Activated CD8-positive, alpha-beta memory T cell treated with anti-CD3 and anti-CD28 coated beads for 4 hours (primary cell): Measurements from ENCODE around the gene RPL10.

Source experiments
- DNase-seq, 2 donors: peaks; one replicate each; pipeline ENCODE4 v3.0.0-alpha.2; 2020; ENCODE audit warnings: low read depth in 2 of 2

Gene RPL10

DNA sequence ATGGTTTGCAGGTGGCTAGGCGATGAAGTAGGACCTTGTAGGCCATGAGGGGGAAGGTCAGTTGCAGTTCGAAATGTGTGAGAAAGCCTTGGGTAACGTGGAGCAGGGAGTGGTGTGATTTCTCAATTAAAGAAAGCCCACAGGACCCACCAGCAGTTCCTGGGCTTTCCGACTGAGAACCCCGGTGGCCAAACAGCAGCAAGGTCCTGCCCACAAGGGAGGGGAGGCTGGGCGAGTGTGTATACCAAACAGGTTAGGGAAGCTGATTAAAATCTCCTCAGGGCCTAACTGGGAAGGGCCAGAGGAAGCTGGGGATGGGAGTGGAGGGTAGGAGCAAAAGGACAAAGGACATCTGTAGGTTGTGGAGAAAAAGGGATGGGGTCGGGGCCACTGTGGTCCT is 32.7 kb downstream of the RPL10 start:
- no peak for DNase-seq

DNA sequence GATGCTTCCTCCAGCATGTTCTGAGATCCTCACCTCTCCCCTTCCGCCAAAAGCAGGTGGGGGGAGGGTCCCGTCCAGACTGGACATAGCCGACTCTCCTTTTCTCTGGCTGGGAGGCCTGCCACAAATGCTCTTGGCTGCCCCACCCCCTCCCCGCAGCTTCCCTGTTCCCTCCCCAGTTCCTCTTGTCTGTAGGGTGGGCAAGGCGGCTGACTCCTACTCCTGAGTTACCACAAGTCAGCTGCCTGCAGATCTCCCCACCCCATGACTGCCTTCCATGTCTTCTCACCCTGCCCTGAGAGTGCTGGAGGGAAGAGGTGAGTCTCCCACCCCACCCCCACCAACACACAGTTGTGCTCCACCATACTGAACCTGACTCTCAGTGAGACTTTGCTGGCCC is 33.2 kb downstream of the RPL10 start:
- DNase-seq: no peak

DNA sequence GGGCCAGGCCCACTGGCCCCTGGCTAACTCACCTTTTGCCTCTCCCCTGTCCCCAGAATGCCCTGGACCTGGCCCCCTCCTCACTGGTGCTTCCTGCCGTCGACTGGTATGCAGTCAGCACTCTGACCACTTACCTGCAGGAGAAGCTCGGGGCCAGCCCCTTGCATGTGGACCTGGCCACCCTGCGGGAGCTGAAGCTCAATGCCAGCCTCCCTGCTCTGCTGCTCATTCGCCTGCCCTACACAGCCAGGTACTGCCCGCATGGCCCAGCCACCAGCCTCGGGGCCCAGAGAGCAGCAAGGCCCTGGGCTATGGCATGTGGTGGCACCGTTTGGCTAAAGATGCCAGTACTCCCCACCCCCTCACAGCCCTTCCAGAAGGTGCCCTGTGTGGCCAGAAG is 34.0 kb downstream of the RPL10 start:
- no peak for DNase-seq

DNA sequence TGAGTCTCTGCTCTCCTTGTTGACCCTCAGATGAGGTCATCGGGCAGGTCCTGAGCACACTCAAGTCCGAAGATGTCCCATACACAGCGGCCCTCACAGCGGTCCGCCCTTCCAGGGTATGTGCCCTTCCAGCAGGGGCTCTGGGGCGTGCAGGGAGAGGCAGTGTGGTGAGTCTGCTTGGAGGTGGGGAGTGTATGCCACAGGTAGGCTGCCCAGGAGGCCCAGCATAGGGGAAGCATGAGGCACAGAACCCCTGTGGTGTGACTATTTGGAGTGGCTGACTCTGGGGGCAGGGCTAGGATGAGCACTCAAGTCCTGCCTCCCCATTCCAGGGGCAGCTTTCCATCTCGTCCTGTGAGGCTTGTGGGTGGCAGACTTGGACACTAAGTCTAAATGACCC is 35.4 kb downstream of the RPL10 start:
- DNase-seq: no peak

DNA sequence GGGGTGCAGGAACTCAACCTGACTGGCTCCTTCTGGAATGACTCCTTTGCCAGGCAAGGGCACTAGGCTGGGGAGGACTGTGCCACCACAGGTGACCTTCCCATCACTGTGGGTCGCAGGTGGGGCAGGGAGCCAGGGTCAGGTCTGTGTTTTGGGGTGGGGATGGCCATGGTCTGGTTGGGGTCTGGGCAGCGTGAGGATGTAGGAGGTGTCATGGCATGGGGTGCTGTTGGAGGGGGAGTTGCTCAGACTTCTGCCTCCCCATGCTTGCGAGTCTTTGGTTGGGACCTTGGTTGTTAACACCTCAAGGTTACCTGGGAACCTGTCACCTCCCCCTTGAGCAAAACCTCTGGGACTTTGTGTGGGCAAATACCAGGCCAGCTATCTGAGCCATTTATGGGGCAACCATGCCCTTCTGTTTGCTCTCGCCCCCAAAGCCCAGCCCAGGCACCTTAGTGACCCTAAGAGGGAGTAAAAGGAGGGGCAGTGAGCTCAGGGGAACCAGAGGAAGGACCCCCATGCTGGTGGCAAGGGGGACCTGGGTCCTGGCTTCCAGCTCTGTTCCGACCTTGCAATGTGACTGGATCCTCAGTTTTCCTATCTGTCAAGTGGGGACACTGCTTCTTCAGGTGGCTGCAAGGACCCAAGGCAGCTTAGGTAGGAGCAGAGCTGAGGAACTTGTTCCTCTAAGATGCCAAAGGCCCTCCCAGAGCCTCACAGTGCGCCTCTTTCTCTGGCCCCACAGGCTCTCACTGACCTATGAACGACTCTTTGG is 36.4 kb downstream of the RPL10 start:
- DNase-seq: no peak

DNA sequence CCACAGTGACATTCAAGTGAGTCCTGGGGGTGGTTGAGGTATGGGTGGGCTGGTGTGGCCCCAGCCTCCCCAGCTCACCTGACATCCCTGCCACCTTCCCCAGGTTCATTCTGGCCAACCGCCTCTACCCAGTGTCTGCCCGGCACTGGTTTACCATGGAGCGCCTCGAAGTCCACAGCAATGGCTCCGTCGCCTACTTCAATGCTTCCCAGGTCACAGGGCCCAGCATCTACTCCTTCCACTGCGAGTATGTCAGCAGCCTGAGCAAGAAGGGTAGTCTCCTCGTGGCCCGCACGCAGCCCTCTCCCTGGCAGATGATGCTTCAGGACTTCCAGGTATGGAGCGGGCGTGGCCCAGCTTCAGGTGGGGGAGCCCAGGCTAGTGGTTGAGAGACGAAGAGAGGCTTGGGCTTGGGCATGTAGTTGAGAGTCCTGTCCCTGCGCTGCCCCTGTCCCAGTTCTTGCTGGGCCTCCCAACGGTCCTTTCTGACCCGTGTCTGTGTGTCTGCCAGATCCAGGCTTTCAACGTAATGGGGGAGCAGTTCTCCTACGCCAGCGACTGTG is 37.1 kb downstream of the RPL10 start:
- no peak for DNase-seq

DNA sequence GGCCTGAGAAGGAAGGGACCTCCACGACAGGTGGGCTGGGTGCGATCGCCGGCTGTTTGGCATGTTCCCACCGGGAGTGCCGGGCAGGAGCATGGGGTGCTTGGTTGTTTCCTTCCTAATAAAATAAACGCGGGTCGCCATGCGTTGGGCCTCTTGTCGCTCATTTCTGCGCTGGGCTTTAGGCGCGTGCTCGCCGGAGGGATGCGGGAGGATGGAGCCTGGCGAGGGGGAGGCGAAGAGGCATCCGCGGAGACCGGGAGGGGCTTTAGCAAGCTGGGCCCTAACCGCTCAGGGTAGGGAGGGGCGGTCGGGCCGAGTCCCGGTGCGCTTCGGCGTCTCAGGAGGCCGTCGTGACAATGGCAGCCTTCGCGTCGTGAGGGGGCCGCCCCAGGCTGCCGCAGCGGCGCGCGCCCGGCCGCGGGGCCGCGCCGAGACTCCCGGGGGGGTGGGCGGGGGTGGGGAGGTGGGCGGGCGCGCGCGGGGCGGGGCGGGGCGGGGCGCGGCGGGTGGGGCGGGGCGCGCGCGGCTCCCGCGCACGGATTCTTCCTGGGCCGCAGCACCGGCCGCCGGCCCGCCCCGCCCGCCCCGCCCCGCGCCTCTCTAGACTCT is 38.3 kb downstream of the RPL10 start:
- DNase-seq: peak in 1 of 2 donors; percentile 25

DNA sequence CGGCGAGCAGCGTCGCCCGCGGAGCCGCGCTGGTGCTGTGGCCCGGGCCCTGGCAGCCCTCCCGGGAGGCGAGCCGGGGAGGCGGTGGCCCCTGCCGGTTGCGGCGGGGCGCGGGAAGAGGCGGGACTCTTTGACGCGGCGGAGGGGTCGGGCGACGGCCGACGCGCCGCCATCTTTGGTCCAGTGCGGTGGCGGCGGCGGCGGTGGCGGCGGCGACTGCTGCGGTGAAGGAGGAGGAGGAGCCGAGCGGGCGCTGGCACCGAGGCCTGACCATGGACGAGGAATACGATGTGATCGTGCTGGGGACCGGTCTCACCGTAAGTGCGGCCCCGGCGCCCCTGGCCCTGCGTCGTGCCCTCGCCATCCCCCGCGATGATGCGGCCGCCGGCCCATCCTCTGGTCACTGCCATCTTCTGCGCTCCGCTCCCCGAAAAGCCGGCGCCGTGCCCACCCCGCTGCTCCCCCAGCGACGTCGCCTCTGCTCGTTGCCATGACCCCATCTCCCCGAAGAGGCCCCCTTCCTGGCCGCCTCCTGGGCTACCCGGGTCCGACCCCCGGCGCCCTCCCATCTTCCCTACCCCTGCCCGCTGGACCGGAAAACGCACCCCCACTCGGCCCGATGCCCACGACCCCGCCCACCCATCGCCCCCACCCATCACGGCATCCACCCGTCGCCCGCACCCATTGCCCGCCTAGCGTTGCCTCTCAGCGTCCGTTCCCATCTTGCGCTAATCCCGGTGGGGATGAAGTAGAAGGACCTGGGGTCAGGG is 39.0 kb downstream of the RPL10 start, which contains the start of gene GDI1:
GDI1 (plus strand) TSS at position 172 of the 770 bp plus-strand sequence; CDS start at position 273, 101 bp downstream.
- DNase-seq: peak in 1 of 2 donors; percentile 24

DNA sequence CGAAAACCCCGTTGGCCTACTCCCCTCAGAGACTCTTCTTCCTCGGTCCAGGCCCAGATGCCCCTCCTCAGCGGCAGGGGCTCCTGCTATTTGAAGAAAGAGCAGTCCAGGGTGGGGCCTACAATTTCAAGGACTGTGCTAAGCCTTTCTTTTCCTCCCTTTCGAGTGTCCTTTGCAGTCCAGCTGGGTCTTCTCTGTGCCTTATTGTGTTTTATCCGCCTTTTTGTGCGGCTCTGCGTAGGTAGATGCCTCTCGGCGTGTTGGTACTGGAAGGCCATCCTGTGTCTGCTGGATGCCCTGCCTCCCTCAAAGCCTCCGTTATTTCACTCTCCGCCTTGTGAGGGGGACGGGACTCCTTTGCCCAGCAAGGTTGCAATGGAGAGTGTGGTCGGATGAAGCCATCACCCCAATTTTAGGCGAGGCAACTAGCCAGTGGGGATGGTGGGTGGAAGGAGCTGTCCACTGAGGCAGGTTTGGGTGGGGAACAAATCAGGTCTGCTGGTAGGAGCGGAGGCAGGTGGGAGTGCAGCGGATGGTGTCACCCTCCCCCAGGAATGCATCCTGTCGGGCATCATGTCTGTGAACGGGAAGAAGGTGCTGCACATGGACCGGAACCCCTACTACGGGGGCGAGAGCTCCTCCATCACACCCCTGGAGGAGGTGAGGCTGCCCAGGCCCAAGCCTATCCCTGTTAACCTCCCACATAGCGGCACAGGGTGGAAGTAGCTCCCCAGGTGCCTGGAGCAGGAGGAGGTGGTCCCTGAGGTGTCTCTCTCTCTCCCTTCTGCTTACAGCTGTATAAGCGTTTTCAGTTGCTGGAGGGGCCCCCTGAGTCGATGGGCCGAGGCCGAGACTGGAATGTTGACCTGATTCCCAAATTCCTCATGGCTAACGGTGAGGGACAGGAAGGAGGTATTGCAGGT is 40.1 kb downstream of the RPL10 start:
- no peak for DNase-seq

DNA sequence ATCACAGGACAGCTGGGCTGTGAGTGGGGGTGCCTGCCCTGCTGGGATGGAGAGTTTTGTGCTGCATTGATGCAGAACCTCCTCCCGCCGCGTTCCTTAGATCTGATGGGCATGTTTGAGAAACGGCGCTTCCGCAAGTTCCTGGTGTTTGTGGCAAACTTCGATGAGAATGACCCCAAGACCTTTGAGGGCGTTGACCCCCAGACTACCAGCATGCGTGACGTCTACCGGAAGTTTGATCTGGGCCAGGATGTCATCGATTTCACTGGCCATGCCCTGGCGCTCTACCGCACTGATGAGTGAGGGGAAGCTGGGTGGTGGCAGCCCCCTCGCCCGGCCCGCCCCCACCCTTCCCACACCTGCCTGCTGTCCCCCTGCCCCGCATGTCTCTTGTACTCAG is 41.7 kb downstream of the RPL10 start:
- no peak for DNase-seq

DNA sequence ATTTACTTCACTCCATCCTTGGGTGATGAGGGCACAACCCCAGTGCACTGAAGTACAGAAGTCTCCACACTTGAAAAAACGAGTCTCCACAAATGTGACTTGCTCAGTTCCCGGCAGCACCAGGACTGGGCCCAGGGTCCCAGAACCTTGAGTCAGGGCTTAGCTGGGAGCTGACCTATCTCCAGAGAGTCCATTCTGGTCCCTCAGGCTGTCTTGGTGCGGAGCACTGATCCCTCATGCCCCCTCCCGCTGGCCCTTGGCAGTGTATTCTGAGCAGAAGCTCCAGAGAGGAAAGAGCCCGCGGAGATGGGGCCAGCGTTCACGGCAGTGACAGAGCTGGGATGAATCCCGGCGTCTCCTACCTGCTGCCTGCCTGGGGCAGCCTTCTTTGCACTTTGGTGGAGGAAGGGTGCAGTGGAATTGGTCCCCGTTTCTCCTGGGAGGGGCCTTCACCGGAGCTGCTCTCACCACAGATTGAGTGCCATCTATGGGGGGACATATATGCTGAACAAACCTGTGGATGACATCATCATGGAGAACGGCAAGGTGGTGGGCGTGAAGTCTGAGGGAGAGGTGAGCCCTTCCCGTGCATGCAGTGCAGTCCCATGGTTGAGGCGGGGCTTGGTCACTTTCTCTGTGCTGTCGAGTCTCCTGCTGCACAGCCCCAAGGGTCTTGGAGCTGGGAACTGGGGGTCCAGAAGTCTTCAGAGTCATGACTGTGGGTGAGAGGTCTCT is 42.6 kb downstream of the RPL10 start:
- no peak for DNase-seq

DNA sequence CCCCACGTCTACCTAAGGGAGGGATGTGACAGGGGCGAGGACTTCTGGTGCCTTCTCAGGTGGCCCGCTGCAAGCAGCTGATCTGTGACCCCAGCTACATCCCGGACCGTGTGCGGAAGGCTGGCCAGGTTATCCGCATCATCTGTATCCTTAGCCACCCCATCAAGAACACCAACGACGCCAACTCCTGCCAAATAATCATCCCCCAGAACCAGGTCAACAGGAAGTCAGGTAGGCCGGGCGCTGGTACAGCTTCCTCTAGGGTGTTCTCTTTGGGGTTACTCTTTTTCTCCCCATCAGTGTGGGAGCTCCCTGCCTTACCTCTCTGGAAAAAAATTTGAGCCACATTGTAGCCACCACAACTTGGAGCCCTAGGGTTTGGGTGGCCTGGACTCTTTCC is 43.4 kb downstream of the RPL10 start:
- no peak for DNase-seq

DNA sequence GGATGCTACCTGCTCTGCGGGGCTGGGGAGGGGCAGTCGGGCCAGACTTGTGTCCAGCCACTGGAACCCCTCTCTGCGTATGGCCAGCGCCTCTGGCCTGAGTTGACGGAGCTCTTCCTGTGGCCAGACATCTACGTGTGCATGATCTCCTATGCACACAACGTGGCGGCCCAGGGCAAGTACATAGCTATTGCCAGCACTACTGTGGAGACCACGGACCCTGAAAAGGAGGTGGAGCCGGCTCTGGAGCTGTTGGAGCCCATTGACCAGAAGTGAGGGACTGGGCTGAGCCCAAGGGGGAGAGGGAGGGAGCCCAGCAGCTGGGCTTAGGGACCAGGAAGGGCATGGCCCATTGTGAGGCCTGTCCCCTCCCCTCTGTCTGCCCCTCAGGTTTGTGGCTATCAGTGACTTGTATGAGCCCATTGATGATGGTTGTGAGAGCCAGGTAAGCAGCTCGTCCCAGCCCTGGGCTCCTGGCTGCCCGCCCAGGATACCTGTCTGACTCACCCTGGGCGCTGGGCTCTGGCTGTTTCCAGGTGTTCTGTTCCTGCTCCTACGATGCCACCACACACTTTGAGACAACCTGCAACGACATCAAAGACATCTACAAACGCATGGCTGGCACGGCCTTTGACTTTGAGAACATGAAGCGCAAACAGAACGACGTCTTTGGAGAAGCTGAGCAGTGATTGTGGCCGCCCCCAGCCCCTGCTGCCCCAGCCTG is 44.0 kb downstream of the RPL10 start:
- DNase-seq: no peak

DNA sequence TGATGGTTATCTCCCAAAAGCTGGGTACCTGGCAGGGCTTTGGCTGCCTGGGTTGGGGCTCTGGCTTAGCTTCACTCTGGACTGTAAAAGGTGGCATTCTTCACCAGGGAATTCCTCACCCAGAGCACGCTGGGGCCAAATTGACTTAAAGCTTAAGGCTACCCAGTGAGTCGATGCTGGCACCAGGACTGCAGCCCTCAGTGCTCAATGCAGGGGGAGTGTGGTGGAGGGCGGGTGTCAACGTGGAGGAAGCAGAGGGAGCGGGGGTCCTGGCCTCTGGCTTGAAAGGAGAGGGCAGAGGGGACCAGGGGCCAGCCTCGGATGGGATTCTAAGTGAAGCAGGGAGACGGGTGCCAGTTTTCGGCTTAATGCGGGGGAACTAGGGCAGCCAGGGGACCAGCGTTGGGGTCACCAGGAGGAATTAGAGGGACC is 45.3 kb downstream of the RPL10 start:
- DNase-seq: no peak

DNA sequence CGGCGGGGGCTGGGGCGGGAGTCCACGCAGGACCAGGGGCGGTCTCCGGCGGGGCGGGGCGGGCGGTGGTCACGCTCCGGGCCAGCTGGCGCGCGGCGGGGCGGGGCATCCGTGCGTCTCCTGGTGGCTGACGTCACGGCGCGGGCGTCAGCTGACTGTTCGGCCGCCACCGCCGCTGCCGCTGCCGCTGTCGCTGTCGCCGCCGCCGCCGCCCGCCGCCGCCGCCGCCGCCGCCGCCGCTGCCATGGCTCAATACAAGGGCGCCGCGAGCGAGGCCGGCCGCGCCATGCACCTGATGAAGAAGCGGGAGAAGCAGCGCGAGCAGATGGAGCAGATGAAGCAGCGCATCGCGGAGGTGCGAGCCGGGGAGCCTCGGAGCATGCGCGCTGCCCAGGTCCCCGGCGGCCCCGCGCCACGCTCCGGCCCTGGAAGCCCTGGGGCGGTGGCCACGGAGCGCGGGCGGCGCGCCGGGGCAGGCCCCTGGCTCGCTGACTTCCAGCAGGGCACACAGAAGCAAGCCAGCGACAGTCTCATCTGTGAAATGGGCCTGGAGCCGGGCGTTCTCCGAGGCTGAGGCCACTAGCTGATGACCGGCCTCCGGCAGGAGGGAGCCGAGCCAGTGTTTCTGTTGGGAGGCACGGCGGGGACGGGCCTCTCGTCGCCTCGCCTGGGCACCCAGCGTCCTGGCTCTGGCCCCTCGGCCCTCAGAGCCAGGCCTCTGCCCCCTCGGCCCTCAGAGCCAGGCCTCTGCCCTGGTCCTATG is 46.0 kb downstream of the RPL10 start, which contains the start of gene FAM50A:
FAM50A (plus strand) TSS at position 150 of the 763 bp plus-strand sequence; CDS start at position 245, 95 bp downstream.
- DNase-seq: peak; percentile 25 to 36

DNA sequence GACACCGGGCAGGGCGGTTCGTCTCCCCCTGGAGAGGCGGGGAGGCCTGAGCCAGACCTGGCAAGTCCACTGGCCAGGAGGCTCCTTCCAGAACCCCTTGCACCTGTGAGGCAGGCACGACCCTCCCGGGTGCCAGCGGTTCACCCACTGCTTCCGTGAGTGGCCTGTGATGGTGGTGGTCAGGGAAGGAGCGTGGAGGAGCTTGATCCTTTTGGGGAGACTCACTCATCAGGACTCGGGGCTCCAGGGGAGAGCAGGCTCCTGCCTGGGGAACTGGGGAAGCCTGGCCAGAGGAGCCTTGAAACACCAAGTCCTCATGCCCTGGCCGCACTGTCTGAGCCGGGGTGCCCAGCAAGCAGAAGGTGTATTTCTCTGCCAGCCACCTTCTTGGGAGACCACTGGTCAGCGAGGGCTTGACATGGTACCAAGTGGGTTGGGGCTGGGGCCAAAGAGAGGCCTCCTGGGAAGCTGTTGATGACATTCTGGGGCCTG is 46.6 kb downstream of the RPL10 start:
- no peak for DNase-seq

DNA sequence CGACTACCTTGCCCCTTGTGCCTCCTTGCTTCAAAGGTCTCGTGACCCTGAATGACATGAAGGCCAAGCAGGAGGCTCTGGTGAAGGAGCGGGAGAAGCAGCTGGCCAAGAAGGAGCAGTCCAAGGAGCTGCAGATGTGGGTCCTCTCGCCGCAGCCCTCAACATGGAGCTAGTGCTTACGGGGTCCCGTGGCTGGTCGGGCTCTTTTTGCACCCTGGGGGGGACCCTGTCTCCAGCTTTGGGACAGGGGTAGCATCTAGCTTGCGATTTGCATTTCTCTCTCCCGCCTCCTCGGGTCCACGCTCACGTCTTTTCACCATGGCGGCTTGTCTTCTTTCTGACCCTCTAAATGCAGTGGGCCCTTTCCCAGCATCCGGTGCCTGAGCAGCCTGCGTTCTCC is 47.6 kb downstream of the RPL10 start:
- no peak for DNase-seq

DNA sequence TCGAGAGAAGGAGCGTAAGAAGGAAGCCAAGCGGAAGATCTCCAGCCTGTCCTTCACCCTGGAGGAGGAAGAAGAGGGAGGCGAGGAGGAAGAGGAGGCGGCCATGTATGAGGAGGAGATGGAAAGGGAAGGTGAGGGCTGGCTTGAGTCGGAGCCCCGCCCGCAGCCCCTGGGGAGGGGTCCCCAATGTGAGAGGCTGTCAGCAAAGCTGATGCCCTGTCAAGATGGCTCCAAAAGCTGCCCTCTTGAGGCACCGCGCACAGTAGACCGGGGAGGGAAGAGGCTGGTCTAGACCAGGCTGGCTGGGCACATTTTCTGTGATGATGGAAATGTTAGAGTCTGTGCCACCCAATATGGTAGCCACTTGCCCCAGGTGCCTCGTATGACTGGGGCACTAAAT is 48.3 kb downstream of the RPL10 start:
- no peak for DNase-seq

DNA sequence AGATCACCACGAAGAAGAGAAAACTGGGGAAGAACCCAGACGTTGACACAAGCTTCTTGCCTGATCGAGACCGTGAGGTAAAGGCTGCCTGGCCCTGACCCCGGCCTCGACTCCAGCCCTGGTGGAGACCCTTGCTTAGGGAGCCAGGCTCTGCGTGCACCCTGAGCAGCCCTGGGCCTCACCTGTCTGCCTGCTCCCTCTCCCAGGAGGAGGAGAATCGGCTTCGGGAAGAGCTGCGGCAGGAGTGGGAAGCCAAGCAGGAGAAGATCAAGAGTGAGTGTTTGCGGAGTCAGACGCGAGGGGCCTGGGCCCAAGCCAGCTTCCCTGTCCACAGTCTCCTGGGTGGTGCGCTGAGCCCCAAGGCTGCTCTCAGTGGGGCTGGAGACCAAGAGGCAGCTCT is 50.3 kb downstream of the RPL10 start:
- no peak for DNase-seq
